ENCODE measurements around the gene FAM118B. TPM values are rescaled to one million over a fixed set of nuclear protein-coding genes. Genes with fewer than 3 reads are reported as not detected.

FAM118B gene
- total and polyA plus RNA-seq, 8 donors, result 2.5 to 9.0 (median 3.7) TPM

GRCh38 chr11:126310992-126311310 lies 99.4 kb downstream of the FAM118B start:
- whole genome bisulfite sequencing, 2 donors, result 59% methylated on average over 6 of the region's 6 CpGs
- intact Hi-C loops (cut with DNase I), result loop anchor here in 1 of 3 donors (10.0 kb wide), 1 partner anchor 174 kb away; no protein-coding TSS in a partner anchor
- FAIRE-seq (no peak), DNase-seq (peak in 1 of 6 donors; percentile 26), ATAC-seq (no peak)
- peaks cover 7 to 12% (median 8%) of the 10 kb centered on the region in 3 donors for H3K4me1 ChIP-seq
- H3K9me3 ChIP-seq, result no peaks in the 10 kb centered on the region
- no peaks in the 10 kb centered on the region for H3K36me3 ChIP-seq
- no peak overlapping the region for H3K27ac ChIP-seq
- no peaks in the 10 kb centered on the region for H3K27me3 ChIP-seq
- TF ChIP-seq CTCF (IDR thresholded peaks at IDR 0.05), result no peak
- no peak overlapping the region for H3K4me3 ChIP-seq

- H3K27me3 ChIP-seq, result no peaks in the 10 kb centered on the region
- intact Hi-C loops (cut with DNase I), result loop anchor here in 1 of 3 donors (10.0 kb wide), 1 partner anchor 173 kb away; no protein-coding TSS in a partner anchor
- H3K4me1 ChIP-seq, result peaks cover 7 to 12% (median 8%) of the 10 kb centered on the region in 3 donors
- ATAC-seq, result peak in 1 of 4 donors; percentile 40
- H3K4me3 ChIP-seq, result no peak overlapping the region
- 87 to 91% methylated on average over 14 of the region's 14 CpGs for WGBS, 2 donors
- no peak overlapping the region for H3K27ac ChIP-seq
- H3K9me3 ChIP-seq, result no peaks in the 10 kb centered on the region
- no peak for FAIRE-seq
- H3K36me3 ChIP-seq, result no peaks in the 10 kb centered on the region
- peak in 1 of 6 donors; percentile 17 for DNase-seq
- TF ChIP-seq CTCF (IDR thresholded peaks at IDR 0.05), result no peak
Observed at GRCh38 chr11:126311401-126312291, 100.1 kb downstream of the FAM118B start.

Other genes starting within 250 kb of the FAM118B start
- gene CDON, start 148.9 kb upstream of the FAM118B start, total RNA-seq, result 10 to 100 TPM in 1 of 6 donors, 1 to 10 TPM in 5; 2.0 to 10.7 (median 4.5) TPM
- gene CDON, start 148.9 kb upstream of the FAM118B start, polyA plus RNA-seq, result 1 to 10 TPM in 1 of 2 donors, under 1 TPM in 1; 0.80 to 1.3 TPM
- gene RPUSD4, start 132 bp upstream of the FAM118B start, total RNA-seq, result 10 to 100 TPM; 16.0 to 31.4 (median 22.6) TPM
- 10 to 100 TPM; 14.5 to 18.6 TPM for gene RPUSD4, start 132 bp upstream of the FAM118B start, polyA plus RNA-seq
- 100 to 1,000 TPM; 137 to 178 (median 172) TPM for gene SRPRA, start 57.1 kb downstream of the FAM118B start, total RNA-seq
- gene SRPRA, start 57.1 kb downstream of the FAM118B start, polyA plus RNA-seq, result 100 to 1,000 TPM in 1 of 2 donors, 10 to 100 TPM in 1; 76.5 to 107 TPM
- gene FOXRED1, start 57.4 kb downstream of the FAM118B start, total RNA-seq, result 10 to 100 TPM in 2 of 6 donors, 1 to 10 TPM in 4; 6.3 to 16.3 (median 7.5) TPM
- 10 to 100 TPM; 27.8 to 29.4 TPM for gene FOXRED1, start 57.4 kb downstream of the FAM118B start, polyA plus RNA-seq
- gene TIRAP, start 71.3 kb downstream of the FAM118B start, total RNA-seq, result 1 to 10 TPM; 5.3 to 8.2 (median 6.6) TPM
- gene TIRAP, start 71.3 kb downstream of the FAM118B start, polyA plus RNA-seq, result 1 to 10 TPM; 6.1 to 6.4 TPM
- 10 to 100 TPM in 3 of 6 donors, 1 to 10 TPM in 3; 8.4 to 16.6 (median 9.8) TPM for gene DCPS, start 92.3 kb downstream of the FAM118B start, total RNA-seq
- 10 to 100 TPM; 15.2 to 16.6 TPM for gene DCPS, start 92.3 kb downstream of the FAM118B start, polyA plus RNA-seq
- gene ST3GAL4, start 143.9 kb downstream of the FAM118B start, total RNA-seq, result 10 to 100 TPM in 2 of 6 donors, 1 to 10 TPM in 4; 2.6 to 10.5 (median 9.4) TPM
- gene ST3GAL4, start 143.9 kb downstream of the FAM118B start, polyA plus RNA-seq, result 10 to 100 TPM in 1 of 2 donors, 1 to 10 TPM in 1; 5.7 to 12.9 TPM